Gastrocnemius medialis (tissue), 4 donors: ENCODE results near the gene USP15.

ENCODE experiments used
- CTCF ChIP-seq, 5 experiments: fragments of 450-650 bp in 3 of 5; fragments of 200-600 bp in 2 of 5; sonication (generic) in 2 of 5; IDR thresholded peaks in 4 of 5; conservative IDR thresholded peaks in 1 of 5; 1 replicate in 4 of 5; 2 replicates in 1 of 5; pipeline ENCODE4 v1.5.1; 2016 to 2019; ENCODE audit warnings: antibody characterized with exemption in 5 of 5, mild to moderate bottlenecking in 3 of 5, moderate library complexity in 3 of 5
- POLR2A ChIP-seq, 2 donors: fragments of 450-650 bp; IDR thresholded peaks; one replicate each; pipeline ENCODE4 v1.6.1; 2017; ENCODE audit warnings: antibody characterized with exemption in 2 of 2, mild to moderate bottlenecking in 2 of 2, moderate library complexity in 2 of 2

DNA sequence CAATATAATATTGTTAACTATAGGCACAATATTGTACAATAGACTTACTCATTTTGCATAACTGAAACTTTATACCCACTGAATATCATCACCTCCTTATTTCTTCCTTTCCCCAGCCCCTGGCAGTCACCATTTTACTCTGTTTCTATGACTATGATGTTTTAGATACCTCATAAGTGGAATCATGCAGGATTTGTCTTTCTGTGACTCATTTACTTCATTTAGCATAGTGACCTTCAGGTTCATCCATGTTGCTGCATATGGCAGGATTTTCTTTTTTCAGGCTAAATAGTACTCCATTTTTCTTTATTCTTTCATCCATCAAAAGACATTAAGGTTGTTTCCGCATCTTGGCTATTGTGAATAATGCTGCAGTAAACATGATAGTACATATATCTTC, 18.9 kb downstream of the USP15 start:
- no peak for TF ChIP-seq CTCF (IDR thresholded peaks at IDR 0.05 in 4 of 5, conservative IDR thresholded peaks at IDR 0.05 in 1 of 5)
- no peak for TF ChIP-seq POLR2A (IDR thresholded peaks at IDR 0.05)
